ENCODE data around the gene RASD2.

The RASD2 gene

DNA sequence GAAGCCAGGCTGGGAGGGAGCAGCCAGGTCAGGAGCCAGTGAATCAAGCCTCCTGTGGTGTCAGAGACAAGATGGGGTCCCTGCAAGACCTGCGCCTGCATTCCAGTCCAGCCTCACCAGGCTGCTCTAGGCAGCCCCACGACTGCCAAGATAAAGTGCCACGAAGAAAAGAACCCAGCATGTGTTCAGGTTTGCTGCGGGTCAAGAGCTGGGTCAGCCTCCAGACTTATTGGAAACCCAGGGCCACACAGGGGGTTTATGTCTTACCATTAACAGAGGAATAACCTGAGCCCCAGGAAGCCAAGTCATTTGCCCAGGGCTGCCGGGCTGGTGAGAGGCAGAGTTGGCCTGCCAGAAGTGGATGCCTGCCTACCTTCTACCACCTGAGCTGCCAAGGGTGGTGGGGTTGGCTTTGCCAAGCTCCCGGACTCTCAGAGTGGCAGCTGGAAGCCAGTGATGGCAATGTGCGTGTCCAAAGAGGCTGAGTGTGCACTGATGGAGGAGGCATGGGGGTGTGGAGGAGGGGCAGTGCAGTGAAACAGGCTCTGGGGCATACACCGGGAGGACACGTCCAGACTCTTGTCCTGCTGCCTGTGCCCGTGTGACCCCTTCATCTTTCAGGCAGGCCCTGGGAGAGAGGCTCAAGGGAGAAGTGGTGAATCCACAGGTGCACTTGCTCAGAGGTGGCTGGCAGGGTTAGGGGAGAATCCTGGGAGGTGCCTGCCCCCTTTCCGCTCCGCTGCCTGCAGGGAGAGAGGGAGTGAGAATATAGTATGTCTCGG lies 1.7 kb downstream of the RASD2 start:
- DNase-seq, result peak; percentile 22

DNA sequence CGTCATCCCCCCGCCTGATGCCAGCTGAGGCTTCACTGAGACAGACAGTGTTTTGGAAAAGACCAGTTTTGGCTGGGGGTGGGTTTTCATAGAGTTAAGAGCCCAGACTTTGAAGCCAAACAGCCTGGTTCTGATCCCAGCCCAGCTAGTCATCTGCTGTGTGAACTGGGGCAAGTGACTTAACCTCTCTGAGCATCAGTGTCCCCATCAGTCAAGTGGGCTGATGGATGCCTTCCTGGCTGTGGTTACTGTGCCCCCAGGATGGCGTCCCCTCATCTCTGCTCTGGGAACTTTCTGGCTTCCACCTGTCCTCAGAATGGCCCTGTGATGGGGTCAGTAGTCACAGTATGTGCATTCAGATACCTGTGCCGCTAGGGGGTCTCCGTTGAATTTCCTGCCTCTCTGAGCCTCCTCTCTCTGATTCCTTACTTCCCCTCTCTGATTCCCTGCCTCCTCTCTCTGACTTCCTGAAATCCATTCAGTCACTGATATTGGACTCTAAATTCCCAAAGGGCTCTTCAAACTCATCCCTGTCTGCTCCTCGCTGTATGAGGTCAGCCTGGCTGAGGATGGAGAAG lies 2.4 kb downstream of the RASD2 start:
- no peak for DNase-seq

DNA sequence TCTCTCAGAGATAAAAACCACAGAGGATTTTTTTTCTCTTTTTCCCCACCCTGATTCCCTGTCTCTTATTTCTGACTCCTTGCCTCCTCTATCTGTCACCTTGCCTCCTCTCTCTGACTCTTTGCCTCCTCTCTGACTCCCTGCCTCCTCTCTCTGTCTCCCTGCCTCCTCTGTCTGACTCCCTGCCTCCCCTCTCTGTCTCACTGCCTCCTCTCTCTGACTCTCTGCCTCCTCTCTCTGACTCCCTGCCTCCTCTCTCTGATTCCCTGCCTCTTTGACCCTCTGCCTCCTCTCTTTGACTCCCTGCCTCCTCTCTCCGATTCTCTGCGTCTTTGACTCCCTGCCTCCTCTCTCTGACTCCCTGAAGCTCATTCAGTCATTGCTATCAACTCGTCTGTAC lies 3.1 kb downstream of the RASD2 start:
- DNase-seq, result no peak

DNA sequence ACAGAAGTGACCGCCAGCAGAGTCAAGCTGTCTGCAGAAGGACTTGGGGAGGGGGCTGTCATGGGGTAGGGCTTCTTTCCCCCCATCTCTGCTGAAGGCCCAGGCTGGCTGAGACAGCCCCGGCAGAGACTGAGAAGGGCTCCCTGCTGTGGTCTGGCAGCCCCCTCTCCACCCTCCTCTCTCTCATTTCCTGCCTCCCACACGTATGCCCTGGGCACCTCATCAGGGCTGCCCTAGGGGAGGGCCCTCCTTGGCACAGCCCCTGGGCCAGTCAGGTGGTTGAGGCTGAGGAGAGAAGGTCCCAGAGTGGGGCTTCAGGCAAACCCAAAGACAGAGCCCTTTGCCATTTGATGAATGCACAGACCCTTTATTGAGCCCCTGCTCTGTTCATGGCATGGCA lies 3.6 kb downstream of the RASD2 start:
- no peak for DNase-seq

DNA sequence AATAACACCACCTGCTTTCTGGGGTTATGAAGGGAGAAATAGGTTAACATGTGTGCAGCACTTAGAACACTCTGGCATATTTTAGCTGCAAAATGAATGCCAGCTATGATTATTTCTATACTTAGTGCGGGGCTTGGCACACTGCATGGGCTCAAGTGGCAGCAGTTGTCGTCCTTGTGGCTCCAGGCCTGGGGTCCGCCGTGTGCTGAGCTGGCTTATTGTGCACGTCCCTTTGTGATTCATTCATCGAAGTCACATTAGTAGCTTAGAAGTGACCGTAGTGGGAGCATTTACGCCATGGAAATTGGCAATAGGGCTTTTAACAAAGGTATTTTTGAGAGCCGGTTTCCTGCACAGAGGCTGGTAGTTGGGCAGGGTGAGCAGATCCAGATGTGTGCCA lies 4.2 kb downstream of the RASD2 start:
- DNase-seq, result no peak

DNA sequence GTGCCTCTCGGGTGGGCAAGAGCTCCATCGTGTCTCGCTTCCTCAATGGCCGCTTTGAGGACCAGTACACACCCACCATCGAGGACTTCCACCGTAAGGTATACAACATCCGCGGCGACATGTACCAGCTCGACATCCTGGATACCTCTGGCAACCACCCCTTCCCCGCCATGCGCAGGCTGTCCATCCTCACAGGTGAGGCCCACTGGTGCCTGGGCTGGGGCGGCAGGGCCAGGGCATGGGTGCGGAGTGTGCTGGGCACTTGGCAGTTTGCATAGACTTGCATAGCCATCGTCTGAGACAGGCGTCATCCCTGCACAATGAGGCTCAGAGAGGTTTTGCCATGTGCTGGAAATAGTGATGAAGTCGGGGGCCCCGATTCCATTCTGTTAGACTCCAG lies 6.3 kb downstream of the RASD2 start:
- no peak for DNase-seq

DNA sequence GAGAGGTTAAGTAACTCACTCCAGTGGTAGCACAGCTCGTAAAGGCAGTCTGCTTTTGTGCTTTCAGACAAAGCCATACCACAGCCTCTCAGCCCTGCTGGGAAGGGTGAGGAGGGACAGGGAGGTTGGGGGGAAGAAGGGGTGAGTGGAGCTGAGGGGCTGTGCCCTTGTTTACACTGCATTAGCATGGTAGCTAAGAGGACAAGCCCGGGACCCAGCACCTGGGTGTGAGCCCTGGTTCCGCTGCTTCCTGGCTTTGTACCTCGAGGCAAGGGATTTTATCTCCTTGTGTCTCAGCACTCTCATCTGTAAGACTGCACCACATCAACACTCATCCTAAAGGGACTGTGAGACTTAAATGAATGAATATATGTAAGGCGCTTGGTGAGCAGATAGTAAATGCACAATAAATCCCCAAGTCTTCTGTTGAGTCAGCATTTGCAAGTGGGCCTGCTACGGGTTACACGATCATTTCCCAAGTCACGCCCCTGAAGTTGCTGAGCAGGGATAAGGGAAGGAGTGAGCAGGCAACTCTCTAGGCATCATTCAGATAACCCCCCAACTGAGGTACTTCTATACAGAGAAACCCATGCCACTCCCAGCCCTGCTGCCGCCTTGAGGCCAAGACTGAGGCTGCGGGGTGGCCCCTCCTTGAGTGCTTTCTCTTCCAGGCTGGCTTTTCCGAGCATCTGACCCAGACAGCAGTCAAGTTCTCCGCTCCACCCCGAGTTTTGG lies 7.5 kb downstream of the RASD2 start:
- DNase-seq, result no peak

DNA sequence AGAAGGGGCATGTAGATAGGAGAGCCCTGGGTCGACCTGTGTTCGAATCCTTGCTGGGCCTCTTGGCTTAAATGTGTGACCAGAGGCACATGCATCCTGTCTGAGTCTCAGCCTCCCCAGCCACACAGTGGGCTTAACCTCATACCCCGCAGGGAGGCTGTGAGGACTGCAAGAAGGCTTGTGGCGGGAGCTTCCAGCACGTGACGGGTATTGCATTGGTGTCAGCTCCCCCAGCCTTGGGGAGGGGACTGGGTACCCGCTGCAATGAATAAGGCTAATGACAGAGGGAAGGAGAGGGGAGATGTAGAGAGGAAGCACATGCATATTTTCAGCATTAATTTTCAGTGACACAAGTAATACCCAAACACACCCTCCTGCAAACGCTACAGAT lies 8.1 kb downstream of the RASD2 start:
- no peak for DNase-seq

DNA sequence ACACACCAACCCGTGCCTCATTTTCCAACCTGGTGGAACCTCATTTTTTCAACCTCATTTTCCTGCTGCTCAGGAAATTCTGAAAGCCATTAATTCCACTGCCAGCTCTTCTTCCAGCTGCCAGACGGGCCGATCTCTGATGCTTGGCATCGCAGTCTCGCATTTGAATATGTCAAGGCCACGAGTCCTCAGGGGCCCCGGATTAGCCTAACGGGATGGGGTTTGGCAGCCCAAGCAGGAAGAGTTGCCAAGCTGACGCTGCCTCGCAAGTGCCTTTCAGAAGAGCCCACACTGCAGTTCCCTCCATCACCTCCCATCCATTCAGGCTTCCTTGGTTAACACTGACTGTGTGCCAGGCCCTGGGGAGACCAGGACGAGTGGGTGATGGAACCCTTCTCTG lies 8.7 kb downstream of the RASD2 start:
- peak; percentile 76 for DNase-seq

DNA sequence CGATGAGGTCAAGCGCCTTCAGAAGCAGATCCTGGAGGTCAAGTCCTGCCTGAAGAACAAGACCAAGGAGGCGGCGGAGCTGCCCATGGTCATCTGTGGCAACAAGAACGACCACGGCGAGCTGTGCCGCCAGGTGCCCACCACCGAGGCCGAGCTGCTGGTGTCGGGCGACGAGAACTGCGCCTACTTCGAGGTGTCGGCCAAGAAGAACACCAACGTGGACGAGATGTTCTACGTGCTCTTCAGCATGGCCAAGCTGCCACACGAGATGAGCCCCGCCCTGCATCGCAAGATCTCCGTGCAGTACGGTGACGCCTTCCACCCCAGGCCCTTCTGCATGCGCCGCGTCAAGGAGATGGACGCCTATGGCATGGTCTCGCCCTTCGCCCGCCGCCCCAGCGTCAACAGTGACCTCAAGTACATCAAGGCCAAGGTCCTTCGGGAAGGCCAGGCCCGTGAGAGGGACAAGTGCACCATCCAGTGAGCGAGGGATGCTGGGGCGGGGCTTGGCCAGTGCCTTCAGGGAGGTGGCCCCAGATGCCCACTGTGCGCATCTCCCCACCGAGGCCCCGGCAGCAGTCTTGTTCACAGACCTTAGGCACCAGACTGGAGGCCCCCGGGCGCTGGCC lies 11.0 kb downstream of the RASD2 start:
- no peak for DNase-seq

DNA sequence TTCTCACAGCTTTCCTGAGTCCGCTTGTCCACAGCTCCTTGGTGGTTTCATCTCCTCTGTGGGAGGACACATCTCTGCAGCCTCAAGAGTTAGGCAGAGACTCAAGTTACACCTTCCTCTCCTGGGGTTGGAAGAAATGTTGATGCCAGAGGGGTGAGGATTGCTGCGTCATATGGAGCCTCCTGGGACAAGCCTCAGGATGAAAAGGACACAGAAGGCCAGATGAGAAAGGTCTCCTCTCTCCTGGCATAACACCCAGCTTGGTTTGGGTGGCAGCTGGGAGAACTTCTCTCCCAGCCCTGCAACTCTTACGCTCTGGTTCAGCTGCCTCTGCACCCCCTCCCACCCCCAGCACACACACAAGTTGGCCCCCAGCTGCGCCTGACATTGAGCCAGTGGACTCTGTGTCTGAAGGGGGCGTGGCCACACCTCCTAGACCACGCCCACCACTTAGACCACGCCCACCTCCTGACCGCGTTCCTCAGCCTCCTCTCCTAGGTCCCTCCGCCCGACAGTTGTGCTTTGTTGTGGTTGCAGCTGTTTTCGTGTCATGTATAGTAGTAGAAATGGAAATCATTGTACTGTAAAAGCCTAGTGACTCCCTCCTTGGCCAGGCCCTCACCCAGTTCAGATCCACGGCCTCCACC lies 11.7 kb downstream of the RASD2 start:
- peak; percentile 27 for DNase-seq

DNA sequence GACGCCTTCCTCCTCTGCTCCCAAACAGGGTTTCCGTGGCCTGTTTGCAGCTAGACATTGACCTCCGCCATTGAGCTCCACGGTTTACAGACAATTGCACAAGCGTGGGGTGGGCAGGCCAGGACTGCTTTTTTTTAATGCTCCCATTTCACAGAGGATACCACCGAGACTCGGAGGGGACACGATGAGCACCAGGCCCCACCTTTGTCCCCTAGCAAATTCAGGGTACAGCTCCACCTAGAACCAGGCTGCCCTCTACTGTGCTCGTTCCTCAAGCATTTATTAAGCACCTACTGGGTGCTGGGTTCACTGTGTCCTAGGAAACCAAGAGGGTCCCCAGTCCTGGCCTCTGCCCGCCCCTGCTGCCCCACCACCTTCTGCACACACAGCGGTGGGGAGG lies 12.2 kb downstream of the RASD2 start:
- DNase-seq, result no peak

DNA sequence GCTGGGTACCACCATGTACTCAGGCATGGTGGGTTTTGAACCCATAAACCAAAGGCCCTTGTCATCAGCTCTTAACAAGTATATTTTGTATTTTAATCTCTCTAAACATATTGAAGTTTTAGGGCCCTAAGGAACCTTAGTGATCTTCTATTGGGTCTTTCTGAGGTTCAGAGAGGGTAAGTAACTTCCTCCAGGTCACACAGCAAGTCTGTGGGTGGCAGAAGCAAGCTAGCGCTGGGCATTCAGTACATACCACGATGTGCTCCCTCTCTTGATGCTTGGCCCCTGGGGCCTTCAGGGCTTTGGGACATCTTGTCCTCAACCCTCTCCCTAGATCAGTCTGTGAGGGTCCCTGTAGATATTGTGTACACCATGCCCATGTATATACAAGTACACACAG lies 12.7 kb downstream of the RASD2 start:
- no peak for DNase-seq

DNA sequence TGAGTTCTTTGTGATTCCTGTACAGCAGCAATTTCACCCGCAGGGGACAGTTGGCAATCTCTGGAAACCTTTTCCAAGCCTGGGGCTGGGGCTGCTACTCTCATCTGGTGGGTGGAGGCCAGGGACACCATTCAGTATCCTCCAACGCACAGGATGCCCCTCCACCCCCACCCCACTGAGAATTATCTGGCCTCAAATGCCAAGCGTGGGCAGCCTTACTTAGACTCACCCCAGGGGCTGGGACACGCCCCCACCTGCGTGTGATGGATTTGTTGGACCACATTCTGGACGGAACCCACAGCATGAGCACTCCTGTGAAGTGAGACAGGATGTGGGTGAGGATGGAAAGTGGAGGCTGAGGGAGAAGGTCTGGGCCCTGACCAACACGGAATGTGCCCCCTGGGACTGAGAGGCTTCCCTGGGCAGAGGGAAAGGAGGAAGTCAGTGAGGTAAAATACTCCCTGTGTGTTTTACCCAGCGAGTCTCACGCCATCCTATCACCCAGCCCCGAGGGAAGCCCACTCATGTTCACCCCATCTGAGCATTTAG lies 13.7 kb downstream of the RASD2 start:
- no peak for DNase-seq

DNA sequence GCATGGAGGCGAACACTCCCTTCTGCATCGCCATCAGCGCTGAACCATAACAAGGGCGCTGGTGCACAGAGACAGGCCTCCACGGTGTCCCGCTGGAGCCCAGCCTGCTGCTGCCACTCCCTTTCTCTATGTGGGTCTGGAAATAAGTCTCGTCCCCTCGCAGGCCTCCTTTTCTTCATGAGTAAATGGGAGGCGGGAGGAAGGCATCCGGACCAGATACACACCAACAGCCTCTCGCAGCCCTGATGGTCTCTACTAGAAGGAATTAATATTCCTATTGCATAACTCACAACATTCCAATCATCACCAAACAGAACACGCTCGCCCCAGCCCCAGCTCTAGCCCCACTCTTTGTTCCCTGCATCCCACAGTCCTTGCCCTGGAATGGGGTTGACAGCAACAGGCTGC lies 14.9 kb downstream of the RASD2 start:
- no peak for DNase-seq

DNA sequence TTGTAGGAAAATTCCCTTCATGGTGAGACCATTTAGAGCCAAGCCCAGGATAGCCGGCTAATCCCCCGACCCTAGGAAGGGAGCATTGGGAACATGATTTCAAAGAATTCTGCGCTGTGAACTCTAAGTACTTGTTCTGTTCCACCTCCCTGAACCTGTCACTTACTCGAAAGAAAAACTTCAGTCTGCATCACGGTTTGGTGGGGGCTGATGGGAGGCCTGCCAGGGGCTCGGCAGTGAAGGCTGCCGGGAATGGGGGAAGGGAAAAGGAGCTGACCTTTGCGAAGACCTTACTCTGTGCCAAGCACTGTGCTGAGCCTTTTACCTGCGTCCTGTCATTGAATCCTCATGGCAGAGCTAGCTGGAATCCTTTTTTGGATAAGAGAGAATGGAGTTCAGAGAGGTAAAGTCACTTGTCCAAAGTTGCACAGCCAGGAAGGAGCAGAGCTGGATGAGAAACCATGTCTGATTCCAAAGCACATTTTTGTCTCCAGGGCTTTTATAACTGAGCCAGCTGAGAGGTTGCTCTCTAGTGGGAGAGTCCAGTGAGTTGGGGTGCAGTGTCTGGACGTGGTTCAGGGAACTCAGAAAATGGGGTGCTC lies 15.4 kb downstream of the RASD2 start:
- no peak for DNase-seq

DNA sequence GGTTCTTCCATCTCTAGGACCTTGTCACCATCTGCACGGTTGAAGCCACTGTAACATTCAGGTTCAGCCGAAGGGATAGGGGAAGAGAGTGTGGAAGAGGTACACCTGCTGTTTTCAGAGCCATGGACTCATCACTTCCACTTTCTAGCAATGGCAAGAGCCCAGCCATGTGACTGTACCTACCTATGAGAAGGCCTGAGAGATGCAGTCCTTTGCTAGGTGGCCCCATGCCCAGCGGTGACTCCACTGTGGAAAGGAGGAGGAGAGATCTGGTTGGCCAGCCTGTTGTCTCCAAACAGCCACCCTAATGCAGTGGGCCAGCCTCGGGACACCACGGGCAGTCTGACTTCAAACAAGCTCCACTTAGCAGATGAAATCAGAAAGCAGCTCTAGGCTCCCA lies 16.0 kb downstream of the RASD2 start:
- DNase-seq, result no peak

DNA sequence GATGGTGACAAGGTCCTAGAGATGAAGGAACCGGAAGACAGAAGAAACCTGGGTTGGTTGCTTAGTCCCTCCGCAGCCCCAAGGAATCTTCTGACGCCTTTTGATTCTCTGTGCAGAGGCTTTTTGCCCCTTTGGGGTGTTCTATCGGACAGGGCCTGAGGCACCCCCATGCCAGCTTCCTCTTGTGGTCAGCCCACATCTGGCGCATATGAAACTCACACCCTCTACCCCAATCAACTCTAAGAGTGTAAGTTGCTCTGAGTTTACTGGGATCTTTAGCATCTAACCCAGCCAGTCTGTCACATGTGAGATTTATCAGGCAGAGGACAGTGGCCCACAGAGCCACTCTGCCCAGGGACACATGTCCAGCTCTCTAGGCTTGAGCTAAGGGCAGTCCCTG lies 17.4 kb downstream of the RASD2 start:
- DNase-seq, result no peak

DNA sequence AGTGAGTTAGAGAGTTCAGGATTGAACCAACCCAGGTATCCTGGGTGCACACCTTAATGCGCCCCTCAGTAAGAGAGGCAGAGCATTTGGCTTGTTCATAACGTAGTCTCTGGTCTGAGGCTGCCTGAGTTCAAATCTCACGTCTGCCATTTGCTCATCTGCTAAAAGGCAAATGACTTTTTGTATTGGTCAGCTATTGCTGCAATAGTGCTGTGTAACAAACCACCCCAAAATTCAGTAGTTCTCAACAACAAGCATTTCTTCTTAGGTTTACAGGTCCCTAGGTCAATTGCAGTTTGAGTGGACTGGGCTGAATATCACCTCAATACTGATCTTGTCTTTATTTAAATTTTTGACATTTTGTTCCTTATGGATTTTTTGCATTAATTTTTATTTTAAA lies 18.1 kb downstream of the RASD2 start:
- DNase-seq, result no peak

DNA sequence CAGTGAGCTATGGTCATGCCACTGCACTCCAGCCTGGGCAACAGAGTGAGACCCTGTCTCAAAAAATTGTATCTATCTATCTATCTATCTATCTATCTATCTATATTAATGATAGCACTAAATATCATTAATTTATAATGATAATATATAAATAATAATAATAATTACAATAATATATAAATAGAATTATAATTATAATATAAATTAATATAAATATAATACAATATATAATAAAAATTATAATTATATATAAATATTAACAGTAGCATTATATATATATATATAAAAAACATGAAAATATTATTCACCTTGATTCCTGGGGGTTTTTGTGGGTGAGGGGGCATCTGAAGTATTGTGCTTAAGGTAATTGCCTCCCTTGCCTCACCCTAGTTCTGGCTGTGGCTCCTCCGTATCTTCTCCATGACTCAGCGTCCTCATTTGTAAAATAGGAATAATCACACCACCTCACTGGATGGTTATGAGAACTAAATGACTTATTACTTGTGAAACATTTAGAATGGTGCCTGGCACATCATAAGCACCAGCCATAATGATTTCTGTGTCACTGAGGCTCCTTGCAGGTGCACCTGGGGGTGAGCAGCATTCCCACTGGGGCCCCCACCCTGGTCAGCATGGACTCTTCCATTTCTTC lies 18.8 kb downstream of the RASD2 start:
- no peak for DNase-seq

DNA sequence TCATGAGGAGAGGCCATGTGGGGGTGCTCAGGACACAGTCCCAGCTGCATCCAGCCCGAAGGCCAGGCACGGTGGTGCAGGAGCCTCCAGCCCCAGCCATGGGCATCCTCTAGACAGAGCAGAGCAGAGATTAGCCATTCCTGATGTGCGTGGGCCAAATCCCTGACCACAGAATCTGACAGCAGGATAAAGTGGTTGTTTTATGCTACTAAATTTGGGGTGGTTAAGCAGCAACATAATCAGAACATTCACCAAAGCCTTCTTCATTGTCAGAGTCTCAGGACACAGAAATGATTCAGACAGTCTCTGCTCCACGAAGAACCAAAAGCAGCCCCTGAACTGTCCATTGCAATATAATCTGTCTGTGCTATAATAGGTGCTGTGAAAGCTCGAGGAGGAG lies 19.7 kb downstream of the RASD2 start:
- DNase-seq, result no peak

DNA sequence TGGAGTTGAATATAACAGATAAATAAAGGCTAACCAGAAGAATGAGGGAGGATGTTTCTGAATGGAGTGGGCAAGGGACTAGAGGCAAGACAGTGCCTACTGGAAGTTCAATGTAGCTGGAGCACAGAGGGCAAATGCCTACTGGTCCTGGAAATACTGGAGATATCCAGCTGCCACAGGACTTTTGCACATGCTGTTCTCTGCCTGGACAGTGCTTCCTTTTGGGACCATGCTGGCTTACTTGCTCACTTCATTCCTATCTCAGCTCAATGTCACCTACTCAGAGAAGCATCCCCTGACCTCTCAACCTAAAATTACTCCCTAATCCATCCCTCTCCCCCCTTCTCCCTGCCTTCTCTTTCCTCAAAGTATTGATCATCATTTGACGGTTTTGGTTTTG lies 20.2 kb downstream of the RASD2 start:
- no peak for DNase-seq

All from NCI-H2171 treated with DMSO at 0.1 percent for 48 hours (cell line).